Suprapubic skin (tissue), 4 donors: ENCODE measurements around the gene DBF4.
"Not testable (repeated sequence)": the region's sequence is repeated elsewhere in the genome, so short reads cannot be mapped to it uniquely, and the experiment has no call there.

Source experiments
- EP300 ChIP-seq: sonication (generic); formaldehyde crosslinking; IDR thresholded peaks from one replicate; pipeline ENCODE4 v1.6.1; 2017; ENCODE audit warnings: antibody characterized with exemption
- POLR2A ChIP-seq, 2 donors: fragments of 450-650 bp; IDR thresholded peaks; one replicate each; pipeline ENCODE4 v1.6.1; 2017; ENCODE audit warnings: antibody characterized with exemption in 2 of 2, mild to moderate bottlenecking in 2 of 2, moderate library complexity in 2 of 2
- POLR2AphosphoS5 ChIP-seq, 3 donors: sonication (generic); formaldehyde crosslinking; IDR thresholded peaks; one replicate each; pipeline ENCODE4 v1.6.1; 2017; ENCODE audit warnings: antibody characterized with exemption in 3 of 3
- TF ChIP-seq, protein P1 (sequence below), 2 donors: fragments of 200-600 bp in 1 of 2; fragments of 450-650 bp in 1 of 2; sonication (generic) in 1 of 2; IDR thresholded peaks; one replicate each; pipeline ENCODE4 v1.5.1; 2016 to 2019; ENCODE audit warnings: antibody characterized with exemption in 2 of 2, mild to moderate bottlenecking in 1 of 2, moderate library complexity in 1 of 2

DNA sequence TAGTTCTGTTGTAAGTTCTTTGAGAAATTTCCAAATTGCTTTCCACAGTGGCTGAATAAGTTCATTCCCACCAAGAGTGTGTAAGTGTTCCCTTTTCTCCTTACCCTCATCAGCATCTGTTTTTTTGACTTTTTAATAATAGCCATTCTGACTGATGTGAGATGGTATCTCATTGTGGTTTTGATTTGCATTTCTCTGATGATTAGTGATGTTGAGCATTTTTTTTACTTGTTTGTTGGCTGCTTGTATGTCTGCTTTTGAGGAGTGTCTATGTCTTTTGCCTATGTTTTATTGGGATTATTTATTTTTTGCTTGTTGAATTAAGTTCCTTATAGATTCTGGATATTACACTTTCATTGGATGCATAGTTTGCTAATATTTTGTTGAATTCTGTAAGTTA is 69.6 kb downstream of the DBF4 start:
- TF ChIP-seq, protein P1, sequence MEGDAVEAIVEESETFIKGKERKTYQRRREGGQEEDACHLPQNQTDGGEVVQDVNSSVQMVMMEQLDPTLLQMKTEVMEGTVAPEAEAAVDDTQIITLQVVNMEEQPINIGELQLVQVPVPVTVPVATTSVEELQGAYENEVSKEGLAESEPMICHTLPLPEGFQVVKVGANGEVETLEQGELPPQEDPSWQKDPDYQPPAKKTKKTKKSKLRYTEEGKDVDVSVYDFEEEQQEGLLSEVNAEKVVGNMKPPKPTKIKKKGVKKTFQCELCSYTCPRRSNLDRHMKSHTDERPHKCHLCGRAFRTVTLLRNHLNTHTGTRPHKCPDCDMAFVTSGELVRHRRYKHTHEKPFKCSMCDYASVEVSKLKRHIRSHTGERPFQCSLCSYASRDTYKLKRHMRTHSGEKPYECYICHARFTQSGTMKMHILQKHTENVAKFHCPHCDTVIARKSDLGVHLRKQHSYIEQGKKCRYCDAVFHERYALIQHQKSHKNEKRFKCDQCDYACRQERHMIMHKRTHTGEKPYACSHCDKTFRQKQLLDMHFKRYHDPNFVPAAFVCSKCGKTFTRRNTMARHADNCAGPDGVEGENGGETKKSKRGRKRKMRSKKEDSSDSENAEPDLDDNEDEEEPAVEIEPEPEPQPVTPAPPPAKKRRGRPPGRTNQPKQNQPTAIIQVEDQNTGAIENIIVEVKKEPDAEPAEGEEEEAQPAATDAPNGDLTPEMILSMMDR (IDR thresholded peaks at IDR 0.05), result not testable (repeated sequence)
- TF ChIP-seq POLR2A (IDR thresholded peaks at IDR 0.05); EP300; POLR2AphosphoS5 (IDR thresholded peaks at IDR 0.05): not testable (repeated sequence)
